HL-60 (cell line): ENCODE data around the gene ACTN2.
A peak's percentile ranks its signal among the peaks of the same experiment; 100 is the strongest.

Source experiments
- GABPA ChIP-seq: IDR thresholded peaks from 2 replicates; pipeline ENCODE4 v1.6.1; 2012; ENCODE audit warnings: low read depth
- POLR2AphosphoS5 ChIP-seq: IDR thresholded peaks from 2 replicates; pipeline ENCODE4 v1.6.1; 2012; ENCODE audit warnings: low read depth
- TF ChIP-seq, protein P1 (sequence below): IDR thresholded peaks from one replicate; pipeline ENCODE4 v1.5.1; 2011; ENCODE audit warnings: low read length, control low read depth, inconsistent platforms; ENCODE audit not compliant: insufficient read depth

DNA sequence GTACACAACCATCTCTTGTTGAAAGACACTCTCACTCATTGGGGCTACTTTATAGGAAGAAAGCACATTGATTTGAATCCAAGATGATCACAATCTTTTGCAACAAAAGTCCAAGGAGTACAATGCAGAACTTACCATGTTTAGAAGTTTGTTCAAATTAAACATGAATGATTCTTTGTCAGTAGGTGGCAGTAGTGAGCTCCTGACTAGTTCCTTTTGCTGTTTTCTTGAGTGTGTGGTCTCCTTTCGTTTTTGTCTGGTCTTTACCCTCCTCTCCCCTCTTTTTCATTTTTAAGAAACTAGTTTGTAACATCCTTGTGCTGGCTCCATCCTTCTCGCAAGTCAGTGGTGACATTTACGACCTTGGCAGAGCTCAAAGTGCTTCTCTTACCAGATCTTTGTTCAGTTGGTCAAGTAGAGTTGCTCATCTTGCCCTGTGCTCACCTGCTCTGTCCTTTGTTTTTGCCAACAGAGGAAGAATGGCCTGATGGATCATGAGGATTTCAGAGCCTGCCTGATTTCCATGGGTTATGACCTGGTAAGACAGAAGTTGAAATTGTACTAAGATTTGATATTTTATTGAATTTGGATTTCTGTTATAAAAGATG is 73.1 kb downstream of the ACTN2 start:
- TF ChIP-seq, protein P1, sequence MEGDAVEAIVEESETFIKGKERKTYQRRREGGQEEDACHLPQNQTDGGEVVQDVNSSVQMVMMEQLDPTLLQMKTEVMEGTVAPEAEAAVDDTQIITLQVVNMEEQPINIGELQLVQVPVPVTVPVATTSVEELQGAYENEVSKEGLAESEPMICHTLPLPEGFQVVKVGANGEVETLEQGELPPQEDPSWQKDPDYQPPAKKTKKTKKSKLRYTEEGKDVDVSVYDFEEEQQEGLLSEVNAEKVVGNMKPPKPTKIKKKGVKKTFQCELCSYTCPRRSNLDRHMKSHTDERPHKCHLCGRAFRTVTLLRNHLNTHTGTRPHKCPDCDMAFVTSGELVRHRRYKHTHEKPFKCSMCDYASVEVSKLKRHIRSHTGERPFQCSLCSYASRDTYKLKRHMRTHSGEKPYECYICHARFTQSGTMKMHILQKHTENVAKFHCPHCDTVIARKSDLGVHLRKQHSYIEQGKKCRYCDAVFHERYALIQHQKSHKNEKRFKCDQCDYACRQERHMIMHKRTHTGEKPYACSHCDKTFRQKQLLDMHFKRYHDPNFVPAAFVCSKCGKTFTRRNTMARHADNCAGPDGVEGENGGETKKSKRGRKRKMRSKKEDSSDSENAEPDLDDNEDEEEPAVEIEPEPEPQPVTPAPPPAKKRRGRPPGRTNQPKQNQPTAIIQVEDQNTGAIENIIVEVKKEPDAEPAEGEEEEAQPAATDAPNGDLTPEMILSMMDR: peak; percentile 17
- TF ChIP-seq GABPA (no peak), POLR2AphosphoS5 (no peak)
